Kidney tubule cell (primary cell): Measurements from ENCODE around the gene MINDY1.
A peak's percentile ranks its signal among the peaks of the same experiment; 100 is the strongest.

Source experiments
- DNase-seq: peaks from one replicate; pipeline ENCODE4 v3.0.0-alpha.2; 2018; ENCODE audit warnings: low spot score

Gene MINDY1

GRCh38 chr1:151006327-151007052 is at the start of gene MINDY1:
MINDY1 (minus strand) TSS chr1:151006902; CDS start chr1:151002617, 4,285 bp downstream.
- peak; percentile 90 for DNase-seq

GRCh38 chr1:151056149-151056548 is 49.4 kb upstream of the MINDY1 start:
- no peak for DNase-seq

- no peak for DNase-seq
Measured at GRCh38 chr1:151055581-151055980, 48.9 kb upstream of the MINDY1 start.

- no peak for DNase-seq
Measured at GRCh38 chr1:151054971-151055547, 48.4 kb upstream of the MINDY1 start.

GRCh38 chr1:151051356-151052009 is 44.8 kb upstream of the MINDY1 start:
- DNase-seq, result no peak

- DNase-seq, result no peak
Measured at GRCh38 chr1:151050051-151050688, 43.5 kb upstream of the MINDY1 start.

GRCh38 chr1:151049458-151049857 is 42.8 kb upstream of the MINDY1 start:
- no peak for DNase-seq

GRCh38 chr1:151048645-151049032 is 41.9 kb upstream of the MINDY1 start:
- DNase-seq, result no peak

- peak; percentile 74 for DNase-seq
Measured at GRCh38 chr1:151047925-151048644, 41.4 kb upstream of the MINDY1 start.

GRCh38 chr1:151047591-151047924 is 40.9 kb upstream of the MINDY1 start, which contains the start of gene C1orf56:
C1orf56 (plus strand) TSS chr1:151047751; CDS start chr1:151047848, 97 bp downstream.
- DNase-seq, result peak; percentile 69

- no peak for DNase-seq
Measured at GRCh38 chr1:151043163-151043562, 36.5 kb upstream of the MINDY1 start.

- DNase-seq, result no peak
Measured at GRCh38 chr1:151039521-151039920, 32.8 kb upstream of the MINDY1 start.

GRCh38 chr1:151037032-151037431 is 30.3 kb upstream of the MINDY1 start:
- DNase-seq, result no peak

- no peak for DNase-seq
Measured at GRCh38 chr1:151036356-151036755, 29.7 kb upstream of the MINDY1 start, which contains the start of gene BNIPL. BNIPL (plus strand) TSS chr1:151036586; CDS start chr1:151036726, 140 bp downstream.

- DNase-seq, result no peak
Measured at GRCh38 chr1:151035167-151035566, 28.5 kb upstream of the MINDY1 start.

GRCh38 chr1:151032164-151032563 is 25.5 kb upstream of the MINDY1 start:
- no peak for DNase-seq

- no peak for DNase-seq
Measured at GRCh38 chr1:151026460-151026859, 19.8 kb upstream of the MINDY1 start.

- DNase-seq, result peak; percentile 70
Measured at GRCh38 chr1:151024540-151025146, 17.9 kb upstream of the MINDY1 start.

GRCh38 chr1:151013518-151013917 is 6.8 kb upstream of the MINDY1 start:
- DNase-seq, result no peak

GRCh38 chr1:151012684-151013471 is 6.2 kb upstream of the MINDY1 start:
- no peak for DNase-seq
